B cell (primary cell): ENCODE data around the gene TNFRSF1A. TPM values are rescaled to one million over a fixed set of nuclear protein-coding genes. Genes with fewer than 3 reads are reported as not detected.

Experiments
- ATAC-seq: fragments of 200-7000 bp; cut with Tn5 transposase; one replicate; pipeline ENCODE4 v1.10.0; 2021; ENCODE audit warnings: low read depth, mild to moderate bottlenecking, moderate number of reproducible peaks, moderate library complexity
- CTCF ChIA-PET: fragments of 350-600 bp; sonication (Branson Sonifier 250); formaldehyde crosslinking; loops from one replicate; lab custom pipeline; 2021; ENCODE audit warnings: antibody characterized with exemption, inconsistent platforms; lab: Charles Lee
- POLR2A ChIA-PET: fragments of 350-600 bp; sonication (Branson Sonifier 250); formaldehyde crosslinking; loops from one replicate; lab custom pipeline; 2021; ENCODE audit warnings: antibody characterized with exemption; lab: Charles Lee
- DNase-seq: peaks from one replicate; pipeline ENCODE4 v3.0.0; 2013
- H2AFZ ChIP-seq: 2 replicates; pipeline ENCODE4 v1.6.1; 2012; ENCODE audit warnings: mild to moderate bottlenecking, low read depth, low read length; ENCODE audit not compliant: insufficient read depth, poor library complexity, severe bottlenecking
- H3K27ac ChIP-seq, 2 donors: 1 replicate in 1 of 2; 2 replicates in 1 of 2; pipeline ENCODE4 v1.5.1; 2012 to 2013; ENCODE audit warnings: low read length in 2 of 2, mild to moderate bottlenecking in 2 of 2, moderate library complexity in 1 of 2
- H3K27me3 ChIP-seq, 4 experiments: fragments of 200-600 bp in 1 of 4; sonication (generic) in 1 of 4; replicated peaks in 1 of 4; 1 replicate in 2 of 4; 2 replicates in 2 of 4; pipeline versions ENCODE4 v1.6.1 to v1.7.0; 2013 to 2016; ENCODE audit warnings: low read length in 3 of 4, mild to moderate bottlenecking in 2 of 4, mixed read lengths in 1 of 4, moderate library complexity in 1 of 4; ENCODE audit not compliant: insufficient read depth in 4 of 4, control insufficient read depth in 3 of 4; ENCODE audit errors: control extremely low read depth in 1 of 4
- H3K36me3 ChIP-seq, 2 experiments: replicated peaks in 1 of 2; 1 replicate in 1 of 2; 2 replicates in 1 of 2; pipeline versions ENCODE4 v1.6.1 to v1.7.1; 2013; ENCODE audit warnings: low read length in 1 of 2; ENCODE audit not compliant: insufficient read depth in 2 of 2, control insufficient read depth in 1 of 2; ENCODE audit errors: control extremely low read depth in 1 of 2, extremely low read depth in 1 of 2
- H3K4me1 ChIP-seq, 2 donors: fragments of 200-600 bp in 1 of 2; sonication (generic) in 1 of 2; 1 replicate in 1 of 2; 2 replicates in 1 of 2; pipeline versions ENCODE4 v1.5.1 to v1.6.1; 2013 to 2017; ENCODE audit warnings: low read length in 2 of 2; ENCODE audit not compliant: control insufficient read depth in 2 of 2, insufficient read depth in 2 of 2
- H3K4me2 ChIP-seq: replicated peaks from 2 replicates; pipeline ENCODE3; 2012; ENCODE audit warnings: mild to moderate bottlenecking, low read depth, low read length; ENCODE audit not compliant: poor library complexity, severe bottlenecking
- H3K4me3 ChIP-seq, 5 experiments: fragments of 200-600 bp in 1 of 5; sonication (generic) in 1 of 5; 1 replicate in 3 of 5; 2 replicates in 2 of 5; pipeline versions ENCODE4 v1.5.1 to v1.7.0; 2011 to 2016; ENCODE audit warnings: low read length in 4 of 5, mild to moderate bottlenecking in 4 of 5, low read depth in 2 of 5, control low read depth in 1 of 5, moderate library complexity in 1 of 5; ENCODE audit not compliant: insufficient read depth in 1 of 5; ENCODE audit errors: control extremely low read depth in 1 of 5, extremely low read depth in 1 of 5
- H3K79me2 ChIP-seq: fragments of 200-600 bp; sonication (generic); one replicate; pipeline ENCODE4 v1.6.0; 2016; ENCODE audit warnings: low read length; ENCODE audit not compliant: control insufficient read depth, insufficient read depth
- H3K9ac ChIP-seq: fragments of 200-600 bp; sonication (generic); 2 replicates; pipeline ENCODE4 v1.6.1; 2017; ENCODE audit warnings: mild to moderate bottlenecking, low read length, moderate library complexity
- H3K9me3 ChIP-seq, 3 donors: one replicate each; pipeline versions ENCODE4 v1.6.1 to v1.7.1; 2013; ENCODE audit warnings: low read length in 2 of 3; ENCODE audit not compliant: control insufficient read depth in 2 of 3, insufficient read depth in 1 of 3; ENCODE audit errors: control extremely low read depth in 1 of 3
- H4K20me1 ChIP-seq: 2 replicates; pipeline ENCODE4 v1.6.0; 2012; ENCODE audit warnings: mild to moderate bottlenecking, low read length; ENCODE audit not compliant: insufficient read depth, control insufficient read depth, poor library complexity, severe bottlenecking
- H3K27ac Mint-ChIP-seq: one replicate; pipeline ENCODE4 v1.8.0; 2021; ENCODE audit warnings: mixed read lengths
- H3K27me3 Mint-ChIP-seq: one replicate; pipeline ENCODE4 v1.8.0; 2021; ENCODE audit warnings: mixed read lengths
- H3K4me1 Mint-ChIP-seq: one replicate; pipeline ENCODE4 v1.8.0; 2021; ENCODE audit warnings: mixed read lengths
- H3K4me3 Mint-ChIP-seq: one replicate; pipeline ENCODE4 v1.8.0; 2021; ENCODE audit warnings: mixed read lengths
- H3K9me3 Mint-ChIP-seq: one replicate; pipeline ENCODE4 v1.8.0; 2022; ENCODE audit warnings: mixed read lengths; ENCODE audit not compliant: insufficient read depth
- EZH2 ChIP-seq: IDR thresholded peaks from 2 replicates; pipeline ENCODE4 v1.6.1; 2012; ENCODE audit warnings: borderline replicate concordance, low read depth, mild to moderate bottlenecking, moderate library complexity, low read length; ENCODE audit not compliant: insufficient read depth, poor library complexity, severe bottlenecking
- WGBS: methylation state at CpG from one replicate; pipeline ENCODE4 v1.1.5; 2013; ENCODE audit warnings: missing lambda C conversion rate; ENCODE audit not compliant: insufficient coverage; 5-methylcytosine and 5-hydroxymethylcytosine counted together
- intact Hi-C: fragments of 100-400 bp; cut with micrococcal nuclease; formaldehyde crosslinking; loops from one replicate; pipeline ENCODE4 v1.10.0; 2022
- polyA plus RNA-seq: library from polyadenylated mRNA; depleted of rRNA; stranded (reverse); fragments of >200 nt; gene quantifications from 2 replicates; pipeline ENCODE4 v1.2.3, GENCODE V29; 2012
- total RNA-seq, 2 donors: library from RNA; stranded (reverse); fragments of 120-200 nt in 1 of 2; gene quantifications; 1 replicate in 1 of 2; 2 replicates in 1 of 2; pipeline versions ENCODE4 v1.2.3 to v1.2.4, GENCODE V29; 2013 to 2022
- TF ChIP-seq, protein P1 (sequence below): fragments of 200-600 bp; IDR thresholded peaks from one replicate; pipeline ENCODE4 v1.8.0; 2022; ENCODE audit warnings: antibody characterized with exemption, mild to moderate bottlenecking

The TNFRSF1A gene
- total and polyA plus RNA-seq, 2 donors (not counting 1 experiment from before 2014, with no cell fraction given): 0.59 to 1.6 TPM

DNA sequence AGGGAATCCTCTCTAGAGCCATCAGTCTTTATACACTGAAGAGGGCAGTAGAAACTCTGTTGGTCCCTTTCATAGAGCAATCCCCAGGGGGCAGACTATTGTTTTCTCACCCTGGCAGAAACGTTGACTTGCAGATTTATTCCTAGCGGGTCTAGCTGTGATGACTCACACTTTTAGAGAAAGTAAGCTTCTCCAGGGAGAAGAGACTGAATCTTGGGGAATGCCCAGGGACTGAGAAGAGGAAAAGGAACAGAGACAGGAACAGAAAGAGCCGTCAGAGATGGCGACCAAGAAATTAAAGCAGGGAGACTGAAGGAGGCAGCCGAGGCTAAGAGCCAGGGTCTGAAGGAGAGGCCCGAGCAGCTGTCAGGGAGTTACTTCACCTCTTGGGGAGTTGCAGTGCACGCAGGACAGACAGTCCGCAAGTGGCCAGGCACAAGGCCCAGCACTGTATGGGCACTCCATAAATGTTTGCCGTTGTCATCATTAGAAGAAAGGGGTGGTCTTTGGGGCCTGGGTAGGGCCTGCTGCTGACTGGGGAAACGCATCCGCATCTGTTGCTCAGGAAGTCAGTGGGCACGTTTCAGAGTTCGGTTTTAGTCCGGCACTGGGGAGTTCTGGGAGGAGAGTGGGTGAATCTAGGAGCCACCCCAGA lies 18.4 kb downstream of the TNFRSF1A start:
- Mint-ChIP-seq H3K27ac (peak overlapping the region; percentile 65), H3K4me3 (peak overlapping the region; percentile 52), H3K9me3 (no peaks in the 10 kb centered on the region), H3K4me1 (peaks cover 15% of the 10 kb centered on the region), H3K27me3 (peaks cover 74% of the 10 kb centered on the region)
- ChIA-PET CTCF (interaction anchor here (0.9 to 1.7 kb wide), 2 partner anchors 142 to 214 kb away, joined by 3 to 6 read pairs; no protein-coding TSS in a partner anchor), POLR2A (interaction anchor here (0.6 kb wide), 1 partner anchor 39 kb away, joined by 3 read pairs; no protein-coding TSS in a partner anchor)
- Histone ChIP-seq H3K4me2 (peak overlapping the region; percentile 39), H3K36me3 (no peaks in the 10 kb centered on the region), H3K27me3 (peaks cover 0 to 84% (median 61%) of the 10 kb centered on the region in 4 experiments), H3K79me2 (no peaks in the 10 kb centered on the region), H4K20me1 (no peaks in the 10 kb centered on the region), H3K9me3 (peaks cover 0 to 18% (median 0%) of the 10 kb centered on the region in 3 donors), H3K4me1 (peaks cover 15 to 33% of the 10 kb centered on the region in 2 donors), H3K4me3 (no peak overlapping the region), H3K9ac (no peak overlapping the region), H2AFZ (no peak overlapping the region), H3K27ac (no peak overlapping the region)
- TF ChIP-seq, protein P1, sequence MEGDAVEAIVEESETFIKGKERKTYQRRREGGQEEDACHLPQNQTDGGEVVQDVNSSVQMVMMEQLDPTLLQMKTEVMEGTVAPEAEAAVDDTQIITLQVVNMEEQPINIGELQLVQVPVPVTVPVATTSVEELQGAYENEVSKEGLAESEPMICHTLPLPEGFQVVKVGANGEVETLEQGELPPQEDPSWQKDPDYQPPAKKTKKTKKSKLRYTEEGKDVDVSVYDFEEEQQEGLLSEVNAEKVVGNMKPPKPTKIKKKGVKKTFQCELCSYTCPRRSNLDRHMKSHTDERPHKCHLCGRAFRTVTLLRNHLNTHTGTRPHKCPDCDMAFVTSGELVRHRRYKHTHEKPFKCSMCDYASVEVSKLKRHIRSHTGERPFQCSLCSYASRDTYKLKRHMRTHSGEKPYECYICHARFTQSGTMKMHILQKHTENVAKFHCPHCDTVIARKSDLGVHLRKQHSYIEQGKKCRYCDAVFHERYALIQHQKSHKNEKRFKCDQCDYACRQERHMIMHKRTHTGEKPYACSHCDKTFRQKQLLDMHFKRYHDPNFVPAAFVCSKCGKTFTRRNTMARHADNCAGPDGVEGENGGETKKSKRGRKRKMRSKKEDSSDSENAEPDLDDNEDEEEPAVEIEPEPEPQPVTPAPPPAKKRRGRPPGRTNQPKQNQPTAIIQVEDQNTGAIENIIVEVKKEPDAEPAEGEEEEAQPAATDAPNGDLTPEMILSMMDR: peak; percentile 27
- no peak for TF ChIP-seq EZH2
- peak; percentile 62 for DNase-seq
- intact Hi-C loops: loop anchor here (1.0 kb wide), 1 partner anchor 215 kb away; no protein-coding TSS in a partner anchor
- 1% methylated on average over 13 of the region's 14 CpGs for WGBS
- peak; percentile 73 for ATAC-seq

DNA sequence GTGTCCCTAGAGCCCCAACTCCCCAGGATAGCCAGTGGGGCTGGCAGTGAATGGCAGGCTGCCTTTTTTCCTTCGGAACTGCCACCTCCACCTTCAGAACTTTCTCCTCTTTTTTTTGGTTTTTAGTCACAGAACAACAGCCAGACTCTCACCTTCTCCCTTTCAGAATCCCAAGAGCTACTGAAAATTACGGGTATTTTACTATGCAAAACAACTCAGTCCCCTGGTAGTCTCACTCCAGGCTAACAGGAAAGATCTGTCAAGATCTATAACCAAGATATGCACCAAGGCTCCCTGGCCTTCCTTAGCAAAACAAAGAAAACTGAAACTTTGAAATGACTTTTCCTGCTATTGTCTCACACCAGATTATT lies 18.9 kb downstream of the TNFRSF1A start:
- ATAC-seq (peak; percentile 19), DNase-seq (no peak)
- no peak overlapping the region for H2AFZ ChIP-seq
- H3K27ac Mint-ChIP-seq: peak overlapping the region; percentile 65
- H3K9me3 Mint-ChIP-seq: no peaks in the 10 kb centered on the region
- H4K20me1 ChIP-seq: no peaks in the 10 kb centered on the region
- no peaks in the 10 kb centered on the region for H3K79me2 ChIP-seq
- H3K4me3 Mint-ChIP-seq: no peak overlapping the region
- ChIA-PET CTCF (interaction anchor here (0.9 to 1.7 kb wide), 3 partner anchors 142 to 216 kb away, joined by 3 to 6 read pairs (median 5); no protein-coding TSS in a partner anchor), POLR2A (interaction anchor here (0.6 kb wide), 1 partner anchor 40 kb away, joined by 3 read pairs; no protein-coding TSS in a partner anchor)
- TF ChIP-seq EZH2: no peak
- TF ChIP-seq, protein P1: no peak
- peak overlapping the region; percentile 39 for H3K4me2 ChIP-seq
- H3K27me3 Mint-ChIP-seq: peaks cover 77% of the 10 kb centered on the region
- H3K27ac ChIP-seq: no peak overlapping the region
- peaks cover 15% of the 10 kb centered on the region for H3K4me1 Mint-ChIP-seq
- no peaks in the 10 kb centered on the region for H3K36me3 ChIP-seq
- WGBS: 0% methylated on average over 2 of the region's 2 CpGs
- intact Hi-C loops: loop anchor here (1.0 kb wide), 1 partner anchor 215 kb away; no protein-coding TSS in a partner anchor
- H3K4me1 ChIP-seq: peaks cover 15 to 33% of the 10 kb centered on the region in 2 donors
- H3K9me3 ChIP-seq: peaks cover 0 to 16% (median 0%) of the 10 kb centered on the region in 3 donors
- no peak overlapping the region for H3K4me3 ChIP-seq
- H3K9ac ChIP-seq: no peak overlapping the region
- H3K27me3 ChIP-seq: peaks cover 0 to 87% (median 62%) of the 10 kb centered on the region in 4 experiments
